HG03565 (cell line): ENCODE data around the gene SUCLG2.

Experiments
- ATAC-seq: cut with Tn5 transposase; IDR thresholded peaks from one replicate; pipeline ENCODE4 v1.9.1; 2021; ENCODE audit warnings: mild to moderate bottlenecking, moderate library complexity; ENCODE audit not compliant: unreplicated experiment

The SUCLG2 gene

GRCh38 chr3:67521053-67521646 lies 133.3 kb downstream of the SUCLG2 start:
- peak; percentile 60 for ATAC-seq

- no peak for ATAC-seq
Measured at GRCh38 chr3:67518236-67518635, 136.2 kb downstream of the SUCLG2 start.

GRCh38 chr3:67517781-67518180 lies 136.6 kb downstream of the SUCLG2 start:
- no peak for ATAC-seq

- ATAC-seq: no peak
Measured at GRCh38 chr3:67516496-67516895, 137.9 kb downstream of the SUCLG2 start.

GRCh38 chr3:67515778-67516177 lies 138.6 kb downstream of the SUCLG2 start:
- ATAC-seq: no peak

- ATAC-seq: no peak
Measured at GRCh38 chr3:67509471-67510075, 144.8 kb downstream of the SUCLG2 start.

- ATAC-seq: no peak
Measured at GRCh38 chr3:67507584-67507983, 146.8 kb downstream of the SUCLG2 start.

GRCh38 chr3:67500709-67501108 lies 153.7 kb downstream of the SUCLG2 start:
- ATAC-seq: no peak

- ATAC-seq: no peak
Measured at GRCh38 chr3:67497746-67498145, 156.7 kb downstream of the SUCLG2 start.

GRCh38 chr3:67495751-67496150 lies 158.7 kb downstream of the SUCLG2 start:
- ATAC-seq: no peak

GRCh38 chr3:67493808-67494207 lies 160.6 kb downstream of the SUCLG2 start:
- no peak for ATAC-seq

- ATAC-seq: no peak
Measured at GRCh38 chr3:67490658-67491057, 163.8 kb downstream of the SUCLG2 start.

GRCh38 chr3:67489816-67490215 lies 164.6 kb downstream of the SUCLG2 start:
- ATAC-seq: no peak

- no peak for ATAC-seq
Measured at GRCh38 chr3:67487564-67488114, 166.8 kb downstream of the SUCLG2 start.

- no peak for ATAC-seq
Measured at GRCh38 chr3:67486883-67487282, 167.5 kb downstream of the SUCLG2 start.

- no peak for ATAC-seq
Measured at GRCh38 chr3:67484085-67484484, 170.3 kb downstream of the SUCLG2 start.

- ATAC-seq: no peak
Measured at GRCh38 chr3:67481126-67481525, 173.3 kb downstream of the SUCLG2 start.

GRCh38 chr3:67478423-67478822 lies 176.0 kb downstream of the SUCLG2 start:
- no peak for ATAC-seq

- ATAC-seq: no peak
Measured at GRCh38 chr3:67474311-67474710, 180.1 kb downstream of the SUCLG2 start.

GRCh38 chr3:67472674-67473201 lies 181.7 kb downstream of the SUCLG2 start:
- no peak for ATAC-seq

- no peak for ATAC-seq
Measured at GRCh38 chr3:67470207-67470606, 184.2 kb downstream of the SUCLG2 start.

GRCh38 chr3:67468511-67468910 lies 185.9 kb downstream of the SUCLG2 start:
- ATAC-seq: no peak
